Measurements from ENCODE around the gene PGAP3. TPM values are rescaled to one million over a fixed set of nuclear protein-coding genes. Genes with fewer than 3 reads are reported as not detected.
"Not testable (repeated sequence)": the region's sequence is repeated elsewhere in the genome, so short reads cannot be mapped to it uniquely, and the experiment has no call there.

PGAP3 gene
- total RNA-seq, 1 experiment from 2014 or later = 5.8 TPM

DNA sequence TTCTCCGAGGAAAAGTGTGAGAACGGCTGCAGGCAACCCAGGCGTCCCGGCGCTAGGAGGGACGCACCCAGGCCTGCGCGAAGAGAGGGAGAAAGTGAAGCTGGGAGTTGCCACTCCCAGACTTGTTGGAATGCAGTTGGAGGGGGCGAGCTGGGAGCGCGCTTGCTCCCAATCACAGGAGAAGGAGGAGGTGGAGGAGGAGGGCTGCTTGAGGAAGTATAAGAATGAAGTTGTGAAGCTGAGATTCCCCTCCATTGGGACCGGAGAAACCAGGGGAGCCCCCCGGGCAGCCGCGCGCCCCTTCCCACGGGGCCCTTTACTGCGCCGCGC is 11.9 kb upstream of the PGAP3 start, which contains the start of gene ERBB2:
TSS of gene ERBB2 (plus strand) at position 247 of the 330 bp plus-strand sequence. CDS start 175 bp downstream, outside the sequence.
- peak; percentile 59 for DNase-seq (ENCODE audit: extremely low read depth, low read depth)

DNA sequence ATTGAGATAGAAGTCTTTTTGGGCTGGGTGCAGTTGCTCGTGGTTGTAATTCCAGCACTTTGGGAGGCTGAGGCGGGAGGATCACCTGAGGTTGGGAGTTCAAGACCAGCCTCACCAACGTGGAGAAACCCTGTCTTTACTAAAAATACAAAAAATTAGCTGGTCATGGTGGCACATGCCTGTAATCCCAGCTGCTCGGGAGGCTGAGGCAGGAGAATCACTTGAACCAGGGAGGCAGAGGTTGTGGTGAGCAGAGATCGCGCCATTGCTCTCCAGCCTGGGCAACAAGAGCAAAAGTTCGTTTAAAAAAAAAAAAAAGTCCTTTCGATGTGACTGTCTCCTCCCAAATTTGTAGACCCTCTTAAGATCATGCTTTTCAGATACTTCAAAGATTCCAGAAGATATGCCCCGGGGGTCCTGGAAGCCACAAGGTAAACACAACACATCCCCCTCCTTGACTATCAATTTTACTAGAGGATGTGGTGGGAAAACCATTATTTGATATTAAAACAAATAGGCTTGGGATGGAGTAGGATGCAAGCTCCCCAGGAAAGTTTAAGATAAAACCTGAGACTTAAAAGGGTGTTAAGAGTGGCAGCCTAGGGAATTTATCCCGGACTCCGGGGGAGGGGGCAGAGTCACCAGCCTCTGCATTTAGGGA is 11.4 kb upstream of the PGAP3 start:
- DNase-seq (ENCODE audit: extremely low read depth, low read depth) = not testable (repeated sequence)

DNA sequence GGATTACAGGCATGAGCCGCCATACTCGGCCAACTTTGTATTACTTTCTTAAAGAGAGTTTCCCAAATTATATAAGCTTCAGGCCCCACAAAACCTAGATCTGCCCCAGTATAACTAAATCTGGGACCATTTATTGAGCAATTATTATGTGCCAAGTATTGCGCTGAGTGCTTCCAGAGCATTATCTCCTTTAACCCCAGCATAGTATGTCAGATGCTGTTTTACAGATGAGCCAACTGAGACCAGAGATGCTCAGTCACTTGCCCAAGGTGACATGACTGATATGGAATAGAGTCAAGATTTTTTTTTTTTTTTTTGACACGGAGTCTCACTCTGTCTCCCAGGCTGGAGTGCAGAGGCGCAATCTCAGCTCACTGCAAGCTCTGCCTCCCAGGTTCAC is 10.1 kb upstream of the PGAP3 start:
- no peak for DNase-seq (ENCODE audit: extremely low read depth, low read depth)

DNA sequence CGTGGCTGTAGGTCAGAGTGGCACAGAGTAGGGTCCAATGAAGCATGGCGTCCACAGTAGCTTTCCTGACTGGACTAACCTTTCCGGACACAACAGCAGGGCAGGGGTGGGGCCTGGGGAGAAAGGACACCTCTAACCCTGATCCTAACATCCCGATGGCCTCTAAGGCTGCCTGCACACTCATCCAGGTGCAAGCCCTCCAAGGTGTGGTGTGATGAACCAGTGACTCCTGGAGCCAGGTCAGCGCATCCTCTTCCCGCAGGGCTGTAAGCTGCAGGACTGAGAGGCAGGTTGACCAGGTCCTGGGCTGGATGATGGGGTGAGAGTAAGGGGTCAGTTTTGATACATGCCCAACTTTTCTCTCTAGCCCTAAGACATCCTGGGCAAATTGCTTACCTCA is 8.9 kb upstream of the PGAP3 start:
- no peak for DNase-seq (ENCODE audit: extremely low read depth, low read depth)

DNA sequence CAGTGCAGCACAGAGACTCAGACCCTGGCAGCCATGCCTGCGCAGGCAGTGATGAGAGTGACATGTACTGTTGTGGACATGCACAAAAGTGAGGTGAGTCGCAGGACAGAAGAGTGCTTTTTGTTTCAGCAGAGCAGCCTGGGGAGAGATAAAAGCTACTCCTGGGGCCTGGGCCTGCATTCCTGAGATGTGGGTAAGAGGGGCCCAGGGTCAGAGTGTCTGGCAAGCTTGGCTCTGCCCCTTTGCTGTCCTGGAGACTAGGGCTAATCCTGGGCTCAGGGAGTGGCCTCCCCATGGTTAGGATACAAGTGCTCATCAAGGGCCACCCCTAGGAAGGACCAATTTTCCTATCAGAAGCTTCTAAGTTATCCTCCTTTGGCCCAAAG is 7.2 kb upstream of the PGAP3 start:
- no peak for DNase-seq (ENCODE audit: extremely low read depth, low read depth)

DNA sequence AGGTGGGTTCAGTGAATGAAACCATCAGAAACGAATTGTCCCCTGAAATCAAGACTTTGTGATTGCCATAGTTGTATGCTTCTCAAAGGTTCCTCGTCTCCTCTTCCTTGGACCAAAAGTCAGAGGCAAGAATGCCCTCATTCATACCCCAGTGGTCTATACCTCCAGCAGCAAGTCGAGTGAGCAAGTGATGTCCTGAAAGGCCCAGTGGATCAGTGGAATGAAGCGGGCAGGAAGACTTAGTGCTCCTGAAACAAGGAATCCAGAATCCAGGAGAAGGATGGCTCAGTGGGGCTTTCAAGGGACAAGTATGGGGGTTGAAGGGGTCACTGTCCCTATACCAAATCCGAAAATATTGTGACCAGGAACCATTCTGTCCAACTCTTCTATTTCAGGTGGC is 6.7 kb upstream of the PGAP3 start:
- no peak for DNase-seq (ENCODE audit: extremely low read depth, low read depth)

DNA sequence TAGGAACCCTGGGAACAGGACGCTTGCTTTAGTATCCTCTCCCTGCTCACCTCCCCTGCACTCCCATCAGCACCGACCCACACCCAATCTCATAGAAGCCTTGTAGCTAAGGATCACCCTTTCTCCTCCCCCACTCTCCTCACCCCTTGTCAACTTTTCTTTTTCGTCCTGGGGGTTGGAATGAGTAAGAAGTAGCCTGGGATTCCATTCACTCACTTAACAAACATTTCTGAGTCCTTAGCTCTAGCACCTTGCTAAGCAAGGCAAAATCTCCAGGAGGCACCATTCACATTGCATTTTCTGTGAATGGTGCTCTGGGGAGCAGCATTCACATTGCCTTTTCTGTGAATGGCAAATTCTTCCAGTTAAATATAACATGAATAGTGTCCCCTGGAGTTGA is 1.1 kb upstream of the PGAP3 start:
- DNase-seq (ENCODE audit: extremely low read depth, low read depth) = no peak

DNA sequence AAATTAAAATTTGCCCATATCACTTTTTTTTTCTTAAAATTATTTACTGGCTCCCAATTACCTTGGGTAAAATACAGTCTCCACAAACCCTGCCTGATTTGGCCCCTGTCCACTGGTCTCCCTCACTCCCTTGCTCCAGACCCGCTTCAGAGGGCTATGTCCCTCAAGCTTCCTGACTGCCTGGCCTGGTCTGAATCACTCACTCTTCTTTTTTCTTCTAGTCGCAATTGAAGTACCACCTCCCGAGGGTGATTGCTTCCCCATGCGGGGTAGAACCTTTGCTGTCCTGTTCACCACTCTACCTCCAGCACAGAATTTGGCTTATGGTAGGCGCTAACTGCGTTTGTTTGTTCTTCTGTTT is 598 bp upstream of the PGAP3 start:
- no peak for DNase-seq (ENCODE audit: extremely low read depth, low read depth)

DNA sequence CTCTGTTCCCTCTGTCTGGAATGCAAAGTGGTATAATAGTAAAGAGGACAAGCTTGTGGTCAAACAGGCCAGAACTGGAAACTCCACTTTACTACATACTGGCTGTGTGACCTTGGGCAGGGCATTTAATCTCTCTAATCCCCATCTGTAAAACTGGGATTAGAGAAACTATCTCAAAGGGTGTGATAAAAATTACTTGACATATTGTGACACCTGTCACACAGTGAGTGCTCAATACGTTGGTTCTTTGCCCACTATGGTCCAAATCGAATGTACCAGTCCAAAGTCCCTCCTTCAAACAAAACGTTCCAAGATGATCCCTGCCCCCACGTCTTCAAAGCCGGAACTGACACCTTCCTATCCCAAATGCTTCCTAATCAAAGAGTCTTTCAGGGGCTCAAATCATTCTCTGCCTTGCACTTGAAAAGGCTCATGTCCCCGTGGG is 734 bp downstream of the PGAP3 start:
- no peak for DNase-seq (ENCODE audit: extremely low read depth, low read depth)

DNA sequence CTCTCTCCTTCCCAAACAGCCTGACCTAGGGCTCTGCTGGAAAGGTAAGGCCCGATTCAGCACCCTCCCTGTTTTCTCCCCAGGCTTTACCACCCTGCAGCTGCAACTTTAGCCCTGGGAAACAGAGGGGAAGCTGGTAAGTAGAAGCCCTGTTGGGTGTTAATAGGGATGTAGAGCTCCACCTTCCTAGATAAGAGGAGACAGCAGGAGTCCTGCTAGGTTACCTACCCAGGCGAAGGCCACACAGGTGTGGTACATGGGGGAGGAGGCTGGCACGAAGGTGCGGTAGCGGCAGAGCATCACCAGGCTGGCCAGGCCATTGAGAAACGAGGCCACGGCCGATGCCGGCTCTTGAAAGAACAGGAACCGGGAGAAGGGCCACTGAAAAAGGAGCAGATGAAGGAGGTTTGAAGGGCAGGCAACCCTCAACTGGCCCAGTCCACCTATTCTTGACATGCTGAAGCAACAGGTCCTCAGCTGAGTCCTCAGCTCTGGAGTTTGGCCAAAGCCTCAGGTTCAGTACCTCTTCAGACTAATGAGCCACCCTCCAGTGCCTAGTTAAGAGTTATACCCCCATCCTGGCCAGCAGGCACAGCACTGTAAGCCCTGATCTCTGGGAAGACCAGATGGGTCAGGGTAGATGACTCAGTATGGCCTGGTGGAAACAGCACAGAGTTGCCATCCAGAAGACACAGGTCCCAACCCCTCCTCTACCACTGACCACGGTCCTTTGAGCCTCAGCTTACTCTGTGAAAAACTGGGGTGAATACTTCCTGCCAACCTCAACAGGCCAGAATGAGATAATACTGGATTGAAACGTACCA is 3.3 kb downstream of the PGAP3 start:
- no peak for DNase-seq (ENCODE audit: extremely low read depth, low read depth)

DNA sequence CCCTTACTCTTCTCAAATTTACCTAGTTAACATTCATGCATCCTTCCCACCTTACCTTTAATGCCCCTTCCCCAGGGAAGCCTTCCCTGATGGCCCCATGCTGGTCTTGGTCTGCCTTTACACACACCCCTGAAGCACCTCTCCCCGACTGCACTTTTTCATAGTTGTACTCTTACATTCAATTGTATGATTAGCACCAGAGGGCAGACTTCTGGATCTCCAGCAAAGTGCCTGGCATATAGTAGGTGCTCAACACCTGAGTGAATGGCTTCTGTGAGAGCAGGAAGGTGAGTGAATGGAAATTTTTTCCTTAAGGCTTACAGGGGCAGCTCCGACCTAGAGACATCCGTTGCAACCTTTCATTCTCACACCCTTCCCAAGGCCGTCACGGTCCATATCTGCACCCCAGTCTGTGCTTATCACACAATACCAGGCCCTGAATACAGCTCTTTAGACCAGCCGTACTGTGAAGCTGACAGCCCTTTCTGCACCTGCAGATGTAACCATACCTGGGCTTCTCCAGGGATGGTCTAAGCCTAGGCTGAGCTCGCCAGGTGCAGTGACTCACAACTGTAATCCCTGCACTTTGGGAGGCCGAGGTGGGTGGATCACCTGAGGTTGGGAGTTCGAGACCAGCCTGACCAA is 4.4 kb downstream of the PGAP3 start:
- no peak for DNase-seq (ENCODE audit: extremely low read depth, low read depth)

DNA sequence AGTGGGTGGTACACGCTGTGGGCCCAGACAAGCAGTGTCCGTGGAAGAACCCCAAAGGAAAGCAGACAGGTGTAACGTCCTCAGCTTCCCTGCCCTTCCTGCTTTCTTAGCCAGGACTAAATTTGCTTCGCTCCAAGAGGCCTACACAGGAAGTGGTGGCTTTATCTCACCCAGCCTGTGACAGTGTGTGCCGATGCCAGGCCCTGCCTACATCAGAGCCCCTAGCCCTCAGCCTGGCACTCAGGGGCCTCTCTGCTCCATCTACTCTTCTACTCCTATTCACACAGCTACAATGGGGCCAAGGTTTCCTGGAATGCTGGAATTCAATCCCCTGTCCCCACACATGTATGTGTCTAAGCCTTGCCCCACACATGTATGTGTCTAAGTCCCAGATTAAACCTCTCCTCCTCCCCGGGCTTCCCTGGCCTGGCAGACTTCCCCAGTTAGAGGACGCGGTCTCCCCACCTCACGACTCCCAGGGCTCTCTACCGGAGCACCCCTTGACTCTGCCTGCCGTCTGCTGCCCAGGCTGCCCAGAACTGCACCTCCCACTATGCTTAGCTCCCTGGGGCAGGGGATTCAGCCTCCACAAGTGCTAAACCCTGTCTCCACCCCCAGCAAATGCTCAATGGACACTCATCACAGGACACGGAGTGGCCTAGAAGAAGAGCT is 8.2 kb downstream of the PGAP3 start:
- DNase-seq (ENCODE audit: extremely low read depth, low read depth) = no peak

DNA sequence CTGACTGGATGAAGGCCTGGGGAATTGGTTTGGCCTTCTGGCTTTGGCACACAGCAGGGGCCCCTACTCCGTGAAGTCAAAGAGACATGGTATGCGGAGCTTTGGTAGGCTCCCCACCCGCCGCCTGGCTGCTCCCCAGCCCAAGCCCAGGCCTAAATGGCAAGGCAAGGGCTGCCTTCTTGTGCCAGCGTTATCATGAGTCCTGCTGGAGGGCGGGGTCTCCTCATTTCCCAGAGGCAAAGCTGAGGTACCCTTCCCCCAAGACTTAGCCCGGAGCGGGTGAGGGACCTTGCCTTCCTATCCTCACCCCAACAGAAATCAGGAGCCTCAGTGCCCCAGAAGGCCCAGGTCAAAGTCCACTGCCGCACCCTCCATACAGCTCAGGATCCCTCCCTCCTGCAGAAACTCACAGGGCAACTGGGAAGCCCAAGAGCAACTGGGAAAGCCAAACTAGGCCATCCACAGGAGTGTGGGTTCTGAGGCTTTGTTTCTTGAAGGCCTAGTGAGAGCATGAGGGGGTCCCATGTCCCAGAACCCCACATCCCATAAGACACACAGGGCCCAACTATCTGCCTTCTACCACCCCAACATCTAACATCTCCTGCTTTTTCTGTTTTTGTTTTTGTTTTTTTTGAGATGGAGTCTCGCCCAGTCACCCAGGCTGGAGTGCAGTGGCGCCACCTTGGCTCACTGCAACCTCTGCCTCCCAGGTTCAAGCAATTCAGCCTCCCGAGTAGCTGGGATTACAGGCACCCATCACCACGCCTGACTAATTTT is 9.3 kb downstream of the PGAP3 start:
- DNase-seq (ENCODE audit: extremely low read depth, low read depth) = no peak

DNA sequence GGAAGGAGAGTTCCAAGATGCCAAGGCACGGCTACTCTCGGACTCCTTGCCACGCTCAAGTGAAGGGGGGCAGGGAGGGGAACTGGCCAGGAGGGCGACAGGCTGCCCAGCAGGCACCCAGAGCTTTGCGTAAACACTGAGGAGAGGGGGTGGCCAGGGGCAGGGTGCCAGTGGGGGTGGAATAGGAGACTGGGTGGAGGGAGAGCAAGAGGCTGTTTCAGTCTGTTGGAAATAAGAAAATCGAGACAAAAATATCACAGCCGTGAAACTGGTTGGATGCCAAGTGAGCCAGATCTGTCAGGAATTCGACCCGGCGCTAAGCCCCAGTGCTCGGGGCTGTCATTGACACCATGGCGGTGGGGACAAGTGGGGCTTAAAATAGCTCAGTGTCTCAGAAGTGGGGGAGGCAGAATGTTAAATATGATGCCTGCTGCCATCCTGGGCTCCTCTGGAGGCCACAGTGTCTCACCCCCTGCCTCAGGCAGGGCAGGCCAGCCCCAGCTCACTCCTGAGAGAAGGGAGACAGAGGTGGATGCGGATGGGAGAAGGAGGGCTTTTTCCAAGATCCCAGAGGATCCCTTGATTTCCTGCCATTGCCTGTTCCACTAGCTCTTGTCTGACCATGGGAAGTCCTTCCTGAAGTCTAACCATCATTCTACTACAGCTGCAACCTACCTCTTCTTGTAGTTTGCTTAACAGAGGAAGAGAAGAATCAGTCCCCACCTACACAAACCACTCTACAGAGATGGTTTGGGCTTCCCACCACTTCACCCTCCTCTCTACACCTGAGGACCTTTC is 10.1 kb downstream of the PGAP3 start:
- DNase-seq (ENCODE audit: extremely low read depth, low read depth) = no peak

DNA sequence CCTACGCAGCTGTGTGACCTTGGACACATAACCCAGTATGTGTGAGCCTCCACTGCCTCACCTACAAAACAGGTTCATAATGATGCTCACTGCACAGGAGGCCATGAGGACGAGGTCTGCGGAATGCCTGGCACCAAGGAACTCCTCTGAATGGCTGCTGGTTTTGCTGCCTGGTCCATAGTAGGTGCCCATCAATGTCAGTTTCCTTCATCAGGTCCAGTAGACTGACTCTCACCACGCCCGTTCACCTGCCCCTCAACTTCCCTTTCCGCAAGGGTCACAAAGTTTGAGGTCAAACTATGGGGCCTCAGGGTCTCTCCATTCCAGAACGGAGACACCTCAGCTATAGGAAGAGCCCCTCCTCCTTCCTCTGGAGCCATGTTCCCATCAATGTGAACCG is 10.8 kb downstream of the PGAP3 start:
- no peak for DNase-seq (ENCODE audit: extremely low read depth, low read depth)

DNA sequence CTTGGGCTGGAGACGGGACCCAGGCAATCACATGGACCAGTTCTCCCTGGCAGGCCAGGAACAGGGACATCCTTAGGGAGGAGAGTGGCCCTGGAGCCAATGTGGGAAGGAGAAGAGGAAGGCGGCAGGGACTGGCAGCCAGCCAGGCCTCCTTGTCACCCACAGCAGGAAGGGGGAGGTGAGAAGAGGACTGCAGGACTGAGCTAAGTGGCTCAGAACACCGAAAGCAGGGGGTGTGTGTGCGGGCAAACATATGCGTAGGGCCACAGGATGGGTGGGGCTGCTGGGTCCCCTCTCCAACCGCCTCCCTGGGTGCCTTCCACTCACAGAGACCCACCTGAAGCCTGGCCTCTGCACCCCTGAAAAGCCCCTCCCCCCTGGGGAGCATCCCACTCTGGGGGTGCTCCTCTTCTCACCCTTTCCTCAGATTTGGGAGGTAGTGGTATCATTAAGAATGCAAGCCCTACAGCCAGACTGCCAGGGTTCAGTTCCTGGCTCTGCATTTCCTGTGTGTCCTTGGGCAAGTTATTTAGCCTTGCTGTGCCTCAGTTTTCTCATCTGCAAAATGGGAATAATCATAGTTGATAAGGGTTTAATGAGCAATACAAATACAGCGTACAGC is 11.5 kb downstream of the PGAP3 start:
- no peak for DNase-seq (ENCODE audit: extremely low read depth, low read depth)

DNA sequence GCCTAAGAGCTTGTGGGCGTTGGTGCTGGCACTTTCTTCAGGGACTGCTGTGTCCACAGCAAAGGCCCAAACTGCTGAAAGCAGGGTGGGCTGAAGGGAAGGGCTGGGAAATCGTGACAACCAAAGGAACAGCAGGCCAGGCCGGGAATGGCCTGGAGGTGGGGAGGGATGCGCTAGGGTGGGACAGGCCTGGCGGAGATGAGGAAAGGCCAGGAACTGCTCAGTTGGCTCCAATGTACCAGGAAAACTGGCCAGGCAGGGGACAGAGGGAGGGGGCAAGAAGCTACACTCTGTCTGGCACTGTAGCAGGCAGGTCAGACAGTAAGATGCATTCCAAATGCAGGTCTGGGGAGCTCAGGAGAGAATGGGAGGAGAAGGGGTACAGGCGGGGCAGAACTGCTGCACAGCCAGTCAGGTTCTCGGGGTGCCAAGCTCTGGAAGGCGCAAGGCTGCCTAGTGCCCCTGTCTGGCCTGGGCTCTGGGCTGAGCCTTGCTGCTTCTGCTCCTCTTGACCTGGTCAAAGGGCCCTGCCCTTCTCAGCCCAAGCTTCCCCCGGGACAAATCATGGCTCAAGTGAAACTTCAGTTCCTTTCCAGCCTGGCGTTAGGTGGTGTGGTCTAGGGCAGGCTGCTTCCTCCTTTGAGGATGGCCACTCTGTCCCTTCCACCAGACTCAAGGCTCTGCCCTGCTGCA is 12.3 kb downstream of the PGAP3 start:
- DNase-seq (ENCODE audit: extremely low read depth, low read depth) = no peak

DNA sequence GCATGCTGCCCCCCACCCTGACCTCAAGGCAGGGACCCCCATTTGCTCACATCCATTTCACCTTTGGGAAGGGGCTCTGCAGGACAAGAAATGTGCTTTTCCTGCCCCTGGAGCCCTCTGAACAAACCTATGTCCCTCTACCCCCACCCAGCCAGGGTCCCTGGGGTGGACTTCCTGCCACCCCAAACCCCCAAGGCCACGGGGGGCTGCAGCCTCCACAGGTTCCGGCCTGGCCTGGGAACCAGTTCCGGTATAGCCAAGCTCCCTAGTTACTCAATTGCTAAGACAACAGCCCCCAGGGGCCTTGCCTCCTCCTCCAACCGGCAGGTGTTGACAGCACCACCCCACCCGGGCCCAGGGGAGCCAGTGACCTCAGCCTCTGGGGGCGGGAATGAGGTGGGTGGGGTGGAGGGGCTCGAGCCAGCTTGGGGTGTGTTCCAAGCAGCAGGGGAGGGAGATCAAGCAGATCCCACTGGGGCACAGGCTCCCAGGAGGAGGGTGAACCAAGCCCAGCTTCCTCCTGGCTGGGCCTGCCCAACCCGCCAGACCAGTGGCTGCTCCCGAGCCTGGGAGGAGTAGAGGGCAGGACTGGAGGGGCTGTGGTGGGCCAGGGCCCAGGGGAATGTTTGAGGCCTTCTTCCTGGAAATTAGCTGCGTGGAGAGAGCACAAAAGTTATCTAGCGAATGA is 13.0 kb downstream of the PGAP3 start:
- no peak for DNase-seq (ENCODE audit: extremely low read depth, low read depth)

Data from NCI-H460 (cell line).